GM12878 (cell line): ENCODE measurements around the gene LRP5.

ENCODE experiments used
- CTCF ChIP-seq, 3 experiments: IDR thresholded peaks in 2 of 3; conservative IDR thresholded peaks in 1 of 3; 2 replicates each; pipeline ENCODE4 v1.5.1; 2011; ENCODE audit warnings: low read depth in 3 of 3, low read length in 3 of 3, mild to moderate bottlenecking in 3 of 3, control low read depth in 2 of 3, moderate library complexity in 2 of 3, inconsistent platforms in 1 of 3, mixed read lengths in 1 of 3; ENCODE audit not compliant: control insufficient read depth in 2 of 3, insufficient read depth in 1 of 3; ENCODE audit errors: extremely low read depth in 1 of 3
- POLR2A ChIP-seq: IDR thresholded peaks from 2 replicates; pipeline ENCODE4 v1.6.1; 2011; ENCODE audit warnings: low read depth, mild to moderate bottlenecking, low read length

GRCh38 chr11:68312117-68312779 lies at the start of gene LRP5:
- TF ChIP-seq CTCF (IDR thresholded peaks at IDR 0.05 in 2 of 3, conservative IDR thresholded peaks at IDR 0.05 in 1 of 3; ENCODE audit: control insufficient read depth in 2 of 3, extremely low read depth in 1 of 3, insufficient read depth in 1 of 3, low read depth in 3 of 3, low read length in 3 of 3) (no peak), POLR2A (0 out of 2 replicates have a peak, but pooled peaks have one; percentile 27)
